Measurements from ENCODE around the gene MT1X.
A peak's percentile ranks its signal among the peaks of the same experiment; 100 is the strongest.
"Not testable (repeated sequence)": the region's sequence is repeated elsewhere in the genome, so short reads cannot be mapped to it uniquely, and the experiment has no call there.

The MT1X gene

GRCh38 chr16:56710181-56710737 is 28.0 kb downstream of the MT1X start:
- no peak for DNase-seq (ENCODE audit: low spot score)

DNA sequence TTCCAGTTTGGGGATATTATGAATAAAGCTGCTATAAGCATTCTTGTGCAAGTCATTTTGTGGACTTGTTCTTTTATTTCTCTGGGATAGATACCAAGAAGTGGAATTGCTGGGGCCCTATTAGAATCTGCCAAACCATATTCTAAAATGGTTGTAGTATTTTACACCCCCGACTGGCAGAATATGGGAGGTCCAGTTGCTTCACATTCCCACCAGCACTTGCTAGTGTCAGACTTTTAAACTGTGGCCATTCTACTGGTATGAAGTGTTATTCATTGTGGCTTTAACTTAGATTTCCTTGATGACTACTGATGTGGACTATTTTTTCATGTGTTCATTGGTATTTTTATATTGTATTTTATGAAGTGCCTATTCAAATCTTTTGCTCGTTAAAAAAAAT is 29.6 kb downstream of the MT1X start:
- DNase-seq (ENCODE audit: low spot score) = no peak

- DNase-seq (ENCODE audit: low spot score) = no peak
These were observed 31.5 kb downstream of the MT1X start for GRCh38 chr16:56713794-56714193.

DNA sequence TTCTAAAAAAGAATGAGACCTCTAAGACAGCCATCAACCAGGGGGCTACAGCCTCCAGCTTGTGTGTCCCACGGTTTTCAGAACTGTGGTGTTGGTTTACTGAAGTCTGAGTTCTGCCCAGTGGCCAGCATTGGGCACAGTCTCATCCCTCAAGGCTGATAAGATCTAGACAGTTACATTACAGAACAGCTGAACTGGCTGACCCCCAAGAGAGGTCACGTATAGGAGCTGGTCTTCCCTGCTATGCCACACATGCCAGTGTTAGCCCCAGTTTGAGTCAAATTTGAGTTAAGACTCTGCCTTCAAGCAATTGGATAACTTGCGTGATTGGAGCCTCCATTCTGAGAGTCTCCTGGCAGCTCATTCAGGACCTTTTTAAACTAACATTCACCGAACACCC is 32.9 kb downstream of the MT1X start:
- DNase-seq (ENCODE audit: low spot score) = no peak

DNA sequence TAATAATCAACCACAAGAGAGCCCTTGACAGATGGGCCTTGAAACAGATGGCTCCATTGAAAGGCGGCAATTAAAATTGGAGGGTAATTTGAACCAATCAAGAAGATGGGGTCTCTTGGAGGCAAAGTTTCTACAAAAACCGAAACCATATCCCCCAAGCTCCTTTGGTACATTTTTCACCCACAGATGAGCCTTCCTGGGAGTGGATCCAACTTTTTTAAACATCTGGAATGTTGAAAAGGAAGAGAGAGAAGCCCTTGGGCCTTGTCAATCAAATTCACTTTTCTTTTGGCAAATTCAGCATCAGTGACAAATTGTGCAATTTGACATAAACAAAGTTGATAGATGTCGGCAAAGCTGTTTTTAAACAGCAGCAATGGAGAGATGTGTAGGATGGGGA is 34.5 kb downstream of the MT1X start:
- no peak for DNase-seq (ENCODE audit: low spot score)

GRCh38 chr16:56717532-56717931 is 35.3 kb downstream of the MT1X start:
- DNase-seq (ENCODE audit: low spot score) = not testable (repeated sequence)

DNA sequence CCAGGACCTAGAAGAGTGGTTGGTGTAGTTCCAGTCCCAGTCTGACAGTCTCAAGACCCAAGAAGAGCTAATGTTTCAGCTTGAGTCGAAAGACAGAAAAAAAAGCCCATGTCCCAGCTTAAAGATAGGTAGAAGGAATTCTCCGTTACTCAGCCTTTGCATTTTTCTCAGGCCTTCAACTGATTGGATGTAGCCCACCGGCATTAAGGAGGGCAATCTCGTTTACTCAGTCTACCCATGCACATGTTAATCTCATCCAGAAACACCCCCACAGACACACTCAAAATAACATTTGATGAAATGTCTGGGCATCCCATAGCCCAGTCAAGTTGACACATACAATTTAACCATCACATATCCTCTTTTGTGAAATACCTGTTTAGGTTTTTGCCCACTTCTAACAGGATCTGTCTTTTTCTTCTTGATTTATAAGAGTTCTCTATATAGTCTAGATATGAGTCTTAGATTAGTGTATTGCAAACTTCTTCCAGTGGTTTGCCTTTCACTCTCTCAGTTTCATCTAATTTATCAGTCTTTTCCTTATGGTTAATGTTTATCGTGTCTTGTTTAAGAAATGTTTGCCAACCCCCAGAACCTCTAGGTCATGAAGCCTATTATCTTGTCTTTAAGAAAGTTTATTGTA is 40.1 kb downstream of the MT1X start:
- no peak for DNase-seq (ENCODE audit: low spot score)

GRCh38 chr16:56724191-56724590 is 41.9 kb downstream of the MT1X start:
- no peak for DNase-seq (ENCODE audit: low spot score)

DNA sequence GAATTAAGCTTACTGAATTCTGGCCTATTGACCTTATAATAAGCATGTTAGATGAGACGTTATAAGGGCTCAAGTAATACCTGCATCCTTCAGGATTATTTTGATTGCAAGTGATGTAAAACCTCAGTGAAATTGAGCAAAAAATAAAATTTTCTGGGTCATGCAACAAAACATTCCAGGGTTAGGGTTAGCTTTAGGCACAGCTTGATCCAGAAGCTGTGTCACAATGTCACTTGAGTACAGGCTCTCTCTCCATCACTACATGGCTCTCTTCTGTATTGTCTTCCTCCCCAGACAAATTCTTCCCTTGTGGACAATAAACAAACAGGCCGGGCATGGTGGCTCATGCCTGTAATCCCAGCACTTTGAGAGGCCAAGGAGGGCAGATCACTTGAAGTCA is 44.0 kb downstream of the MT1X start:
- DNase-seq (ENCODE audit: low spot score) = no peak

DNA sequence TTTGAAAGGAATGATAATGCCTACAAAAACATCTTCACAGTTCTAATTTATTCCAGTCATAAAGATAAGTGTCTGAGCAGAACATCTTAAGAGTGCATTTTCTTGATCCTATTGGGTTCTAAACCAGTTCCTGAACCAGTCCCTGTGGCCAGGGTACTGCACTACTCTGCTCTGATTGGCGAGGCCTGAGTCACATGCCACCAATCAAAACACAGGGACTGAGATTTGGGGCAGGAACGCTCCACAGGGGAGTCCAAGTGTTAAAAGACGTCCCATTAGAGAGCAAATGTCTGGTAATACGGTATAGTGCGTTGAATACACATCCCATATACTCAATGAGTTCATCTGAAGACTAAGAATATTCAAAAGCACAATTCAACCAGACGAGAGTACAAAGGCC is 44.7 kb downstream of the MT1X start:
- DNase-seq (ENCODE audit: low spot score) = no peak

GRCh38 chr16:56728027-56728426 is 45.8 kb downstream of the MT1X start:
- DNase-seq (ENCODE audit: low spot score) = no peak

GRCh38 chr16:56728980-56729734 is 46.9 kb downstream of the MT1X start:
- no peak for DNase-seq (ENCODE audit: low spot score)

GRCh38 chr16:56729735-56730662 is 47.7 kb downstream of the MT1X start, which contains the start of gene NUP93:
Gene NUP93 (plus strand): TSS chr16:56730129. CDS start chr16:56748248, 18,119 bp downstream.
- peak; percentile 91 for DNase-seq (ENCODE audit: low spot score)

- DNase-seq (ENCODE audit: low spot score) = no peak
These were observed 50.1 kb downstream of the MT1X start for GRCh38 chr16:56732366-56732765.

GRCh38 chr16:56732832-56733231 is 50.6 kb downstream of the MT1X start:
- DNase-seq (ENCODE audit: low spot score) = no peak
